Tibial artery (tissue), 4 donors: ENCODE results near the gene FAM83G.
A peak's percentile ranks its signal among the peaks of the same experiment; 100 is the strongest.
"Not testable (repeated sequence)": the region's sequence is repeated elsewhere in the genome, so short reads cannot be mapped to it uniquely, and the experiment has no call there.

Experiments
- DNase-seq, 2 donors: peaks; one replicate each; pipeline ENCODE4 v3.0.0-alpha.2; 2019
- H3K27ac ChIP-seq, 2 donors: fragments of 200-600 bp; sonication (generic) in 1 of 2; 1 replicate in 1 of 2; 2 replicates in 1 of 2; pipeline ENCODE4 v1.5.1; 2018 to 2019; ENCODE audit warnings: mild to moderate bottlenecking in 1 of 2
- H3K27me3 ChIP-seq, 2 donors: fragments of 200-600 bp; sonication (generic) in 1 of 2; one replicate each; pipeline versions ENCODE4 v1.5.1 to v1.6.0; 2016 to 2019
- H3K36me3 ChIP-seq, 3 donors: fragments of 200-600 bp; sonication (generic) in 2 of 3; one replicate each; pipeline ENCODE4 v1.5.1; 2016 to 2019; ENCODE audit warnings: mild to moderate bottlenecking in 2 of 3
- H3K4me1 ChIP-seq, 4 donors: fragments of 200-600 bp; sonication (generic) in 2 of 4; 1 replicate in 3 of 4; 2 replicates in 1 of 4; pipeline ENCODE4 v1.5.1; 2016 to 2019
- H3K4me3 ChIP-seq, 2 donors: fragments of 200-600 bp; sonication (generic) in 1 of 2; 1 replicate in 1 of 2; 2 replicates in 1 of 2; pipeline ENCODE4 v1.5.1; 2018 to 2019; ENCODE audit warnings: mild to moderate bottlenecking in 2 of 2
- H3K9me3 ChIP-seq, 3 donors: fragments of 200-600 bp; sonication (generic) in 1 of 3; one replicate each; pipeline ENCODE4 v1.5.1; 2016 to 2019
- CTCF ChIP-seq, 2 experiments: fragments of 200-600 bp in 1 of 2; fragments of 450-650 bp in 1 of 2; IDR thresholded peaks; one replicate each; pipeline ENCODE4 v1.5.1; 2017 to 2019; ENCODE audit warnings: antibody characterized with exemption in 2 of 2, mild to moderate bottlenecking in 1 of 2, moderate library complexity in 1 of 2
- intact Hi-C: fragments of 100-400 bp; cut with DNase I; formaldehyde crosslinking; loops from one replicate; pipeline ENCODE4 v1.15.0; 2023; ENCODE audit warnings: low total_unique reads

Gene FAM83G

GRCh38 chr17:18932360-18933055, 72.1 kb downstream of the FAM83G start:
- H3K4me3 ChIP-seq, result no peak overlapping the region
- H3K9me3 ChIP-seq, result no peaks in the 10 kb centered on the region
- intact Hi-C loops, result no loop called here
- peaks cover 0 to 5% (median 0%) of the 10 kb centered on the region in 4 donors for H3K4me1 ChIP-seq
- TF ChIP-seq CTCF (IDR thresholded peaks at IDR 0.05), result no peak
- no peak overlapping the region for H3K27ac ChIP-seq
- DNase-seq, result no peak
- H3K36me3 ChIP-seq, result peaks cover 30 to 33% (median 33%) of the 10 kb centered on the region in 3 donors
- peaks cover 0 to 2% of the 10 kb centered on the region in 2 donors for H3K27me3 ChIP-seq

GRCh38 chr17:18928628-18929125, 75.9 kb downstream of the FAM83G start:
- peaks cover 33 to 42% (median 33%) of the 10 kb centered on the region in 3 donors for H3K36me3 ChIP-seq
- no peak overlapping the region for H3K27ac ChIP-seq
- H3K9me3 ChIP-seq, result no peaks in the 10 kb centered on the region
- H3K4me1 ChIP-seq, result peaks cover 0 to 5% (median 0%) of the 10 kb centered on the region in 4 donors
- intact Hi-C loops, result no loop called here
- no peak overlapping the region for H3K4me3 ChIP-seq
- no peak for TF ChIP-seq CTCF (IDR thresholded peaks at IDR 0.05)
- no peaks in the 10 kb centered on the region for H3K27me3 ChIP-seq
- no peak for DNase-seq

DNA sequence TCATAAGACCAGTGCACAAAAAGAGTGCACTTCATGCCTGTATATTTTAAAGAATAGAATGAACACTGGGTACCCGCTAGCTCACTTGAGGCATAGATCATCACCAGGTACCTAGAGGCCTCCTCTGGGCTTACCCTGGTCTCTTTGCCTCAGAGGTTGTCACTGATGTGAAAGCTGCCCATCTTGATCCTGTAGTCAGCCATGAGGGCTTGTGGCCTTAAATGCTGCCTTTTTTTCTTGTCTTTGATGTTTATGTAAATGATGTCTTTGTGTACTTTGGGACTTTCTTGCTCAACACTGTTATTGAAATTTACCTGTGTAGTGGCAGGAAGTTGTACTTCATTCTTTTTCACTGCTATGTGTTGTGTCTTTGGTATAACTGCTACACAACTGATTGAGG, 79.4 kb downstream of the FAM83G start:
- no peaks in the 10 kb centered on the region for H3K9me3 ChIP-seq
- H3K27ac ChIP-seq, result no peak overlapping the region
- peaks cover 0 to 20% (median 4%) of the 10 kb centered on the region in 4 donors for H3K4me1 ChIP-seq
- no peak overlapping the region for H3K4me3 ChIP-seq
- H3K36me3 ChIP-seq, result peaks cover 18 to 29% (median 21%) of the 10 kb centered on the region in 3 donors
- intact Hi-C loops, result no loop called here
- DNase-seq, result no peak
- no peaks in the 10 kb centered on the region for H3K27me3 ChIP-seq
- no peak for TF ChIP-seq CTCF (IDR thresholded peaks at IDR 0.05)

GRCh38 chr17:18922596-18922995, 82.0 kb downstream of the FAM83G start:
- intact Hi-C loops, DNase-seq, H3K9me3 ChIP-seq, H3K27ac ChIP-seq, H3K27me3 ChIP-seq, H3K4me3 ChIP-seq: not testable (repeated sequence)
- Histone ChIP-seq H3K36me3 (peaks cover 9 to 19% (median 12%) of the 10 kb centered on the region in 3 donors), H3K4me1 (peaks cover 0 to 20% (median 4%) of the 10 kb centered on the region in 4 donors)

- Histone ChIP-seq H3K36me3 (peaks cover 10 to 21% (median 12%) of the 10 kb centered on the region in 3 donors), H3K4me3 (no peak overlapping the region), H3K9me3 (no peaks in the 10 kb centered on the region), H3K4me1 (peaks cover 0 to 20% (median 4%) of the 10 kb centered on the region in 4 donors), H3K27ac (peak overlapping the region in 1 of 2 donors; percentile 45), H3K27me3 (no peaks in the 10 kb centered on the region)
- intact Hi-C loops, result no loop called here
- no peak for DNase-seq
- no peak for TF ChIP-seq CTCF (IDR thresholded peaks at IDR 0.05)
These were observed 82.6 kb downstream of the FAM83G start for GRCh38 chr17:18921912-18922451.

- Histone ChIP-seq H3K27me3 (no peaks in the 10 kb centered on the region), H3K9me3 (no peaks in the 10 kb centered on the region), H3K36me3 (peaks cover 15 to 21% (median 15%) of the 10 kb centered on the region in 3 donors), H3K27ac (peak overlapping the region in 1 of 2 donors; percentile 45), H3K4me1 (peaks cover 0 to 20% (median 4%) of the 10 kb centered on the region in 4 donors), H3K4me3 (no peak overlapping the region)
- no peak for DNase-seq
- intact Hi-C loops, result no loop called here
- TF ChIP-seq CTCF (IDR thresholded peaks at IDR 0.05), result no peak
These were observed 83.1 kb downstream of the FAM83G start for GRCh38 chr17:18921485-18921884.
